ENCODE results near the gene CFAP221.

GRCh38 chr2:119520696-119521432 is 23.4 kb upstream of the CFAP221 start:
- TF ChIP-seq BHLHE40 (IDR thresholded peaks at IDR 0.05; ENCODE audit: borderline replicate concordance) (no peak), ELF4 (IDR thresholded peaks at IDR 0.05) (no peak), FOXM1 (IDR thresholded peaks at IDR 0.05; ENCODE audit: borderline replicate concordance) (no peak), FOXA1 (IDR thresholded peaks at IDR 0.05) (no peak), SP1 (IDR thresholded peaks at IDR 0.05) (no peak), ZNF384 (IDR thresholded peaks at IDR 0.05) (no peak), SUZ12 (IDR thresholded peaks at IDR 0.05) (no peak), L3MBTL2 (conservative IDR thresholded peaks at IDR 0.05) (no peak), FOXK2 (IDR thresholded peaks at IDR 0.05) (no peak), ARNT (IDR thresholded peaks at IDR 0.05) (no peak)

Data from HEK293T (cell line).